ENCODE data around the gene DSC1. TPM values are rescaled to one million over a fixed set of nuclear protein-coding genes. Genes with fewer than 3 reads are reported as not detected.
A peak's percentile ranks its signal among the peaks of the same experiment; 100 is the strongest.

Gene DSC1
- total and polyA plus RNA-seq, 3 donors from 2014 or later, result 0.07 to 0.12 TPM; not detected in 1

GRCh38 chr18:31206787-31207381 is 44.2 kb upstream of the DSC1 start:
- DNase-seq, result peak; percentile 17
- H3K9me3 ChIP-seq, result no peaks in the 10 kb centered on the region
- H3K4me3 ChIP-seq, result no peak overlapping the region
- intact Hi-C loops (cut with DNase I; ENCODE audit: low total_unique reads), result no loop called here
- no peaks in the 10 kb centered on the region for H3K4me1 ChIP-seq
- no peaks in the 10 kb centered on the region for H3K36me3 ChIP-seq (ENCODE audit: low read depth, missing control alignments)
- 33 to 38% methylated on average over 11 of the region's 11 CpGs for WGBS, 2 donors
- H3K27me3 ChIP-seq, result no peaks in the 10 kb centered on the region
- H3K27ac ChIP-seq, result no peak overlapping the region
- no peak for TF ChIP-seq POLR2A (IDR thresholded peaks at IDR 0.05)
- TF ChIP-seq, protein P1, sequence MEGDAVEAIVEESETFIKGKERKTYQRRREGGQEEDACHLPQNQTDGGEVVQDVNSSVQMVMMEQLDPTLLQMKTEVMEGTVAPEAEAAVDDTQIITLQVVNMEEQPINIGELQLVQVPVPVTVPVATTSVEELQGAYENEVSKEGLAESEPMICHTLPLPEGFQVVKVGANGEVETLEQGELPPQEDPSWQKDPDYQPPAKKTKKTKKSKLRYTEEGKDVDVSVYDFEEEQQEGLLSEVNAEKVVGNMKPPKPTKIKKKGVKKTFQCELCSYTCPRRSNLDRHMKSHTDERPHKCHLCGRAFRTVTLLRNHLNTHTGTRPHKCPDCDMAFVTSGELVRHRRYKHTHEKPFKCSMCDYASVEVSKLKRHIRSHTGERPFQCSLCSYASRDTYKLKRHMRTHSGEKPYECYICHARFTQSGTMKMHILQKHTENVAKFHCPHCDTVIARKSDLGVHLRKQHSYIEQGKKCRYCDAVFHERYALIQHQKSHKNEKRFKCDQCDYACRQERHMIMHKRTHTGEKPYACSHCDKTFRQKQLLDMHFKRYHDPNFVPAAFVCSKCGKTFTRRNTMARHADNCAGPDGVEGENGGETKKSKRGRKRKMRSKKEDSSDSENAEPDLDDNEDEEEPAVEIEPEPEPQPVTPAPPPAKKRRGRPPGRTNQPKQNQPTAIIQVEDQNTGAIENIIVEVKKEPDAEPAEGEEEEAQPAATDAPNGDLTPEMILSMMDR (IDR thresholded peaks at IDR 0.05), result no peak

DNA sequence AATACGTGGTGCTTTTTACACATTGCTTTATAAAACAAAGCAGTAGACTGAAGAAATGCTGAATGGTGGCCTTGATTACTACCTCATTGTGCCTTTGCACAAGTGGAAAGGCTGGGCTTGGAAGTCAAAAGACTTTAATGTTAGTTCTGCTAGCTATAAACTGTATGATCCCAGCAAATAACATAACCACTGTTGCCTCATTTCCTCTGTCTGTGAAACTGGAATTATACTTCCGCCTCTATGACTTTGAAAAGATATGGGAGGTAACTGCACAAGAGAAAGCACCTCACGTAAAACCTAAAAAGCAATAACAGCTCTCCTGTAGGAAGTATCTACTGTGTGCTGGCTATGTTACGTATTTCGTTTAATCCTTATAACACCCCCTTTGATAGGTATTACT is 43.4 kb upstream of the DSC1 start:
- WGBS, 2 donors, result 78 to 84% methylated on average over 5 of the region's 5 CpGs
- H3K27ac ChIP-seq, result no peak overlapping the region

DNA sequence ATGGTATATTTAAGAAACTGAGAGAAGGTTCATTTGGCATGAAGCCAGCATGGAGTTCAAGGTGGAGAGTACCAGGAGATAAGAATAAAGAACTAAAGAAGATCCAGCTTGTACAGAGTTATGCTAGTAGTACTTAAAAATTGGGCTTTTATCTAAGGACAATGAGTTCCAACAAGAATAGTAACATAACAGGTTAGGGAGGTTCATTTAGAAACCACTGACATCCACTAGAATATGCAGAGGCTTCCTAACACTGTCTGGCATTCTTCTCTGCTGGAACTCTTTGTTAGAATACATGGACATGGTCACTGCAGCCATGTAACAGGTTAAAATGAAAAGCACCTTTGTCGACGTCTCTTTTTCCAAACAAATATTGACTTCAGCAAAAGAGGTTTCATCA is 42.6 kb upstream of the DSC1 start:
- no peak for DNase-seq
- Histone ChIP-seq H3K36me3 (ENCODE audit: low read depth, missing control alignments) (no peaks in the 10 kb centered on the region), H3K27me3 (no peaks in the 10 kb centered on the region), H3K9me3 (no peaks in the 10 kb centered on the region), H3K4me1 (no peaks in the 10 kb centered on the region), H3K4me3 (no peak overlapping the region), H3K27ac (no peak overlapping the region)
- intact Hi-C loops (cut with DNase I; ENCODE audit: low total_unique reads), result no loop called here
- 64 to 74% methylated on average over 2 of the region's 2 CpGs for WGBS, 2 donors
- TF ChIP-seq POLR2A (IDR thresholded peaks at IDR 0.05), result no peak
- TF ChIP-seq, protein P1 (IDR thresholded peaks at IDR 0.05), result no peak

More for the DNA sequence above, 43.4 kb upstream of the DSC1 start:
- Histone ChIP-seq H3K27me3 (no peaks in the 10 kb centered on the region), H3K4me3 (no peak overlapping the region), H3K9me3 (no peaks in the 10 kb centered on the region), H3K4me1 (no peaks in the 10 kb centered on the region), H3K36me3 (ENCODE audit: low read depth, missing control alignments) (no peaks in the 10 kb centered on the region)
- no peak for TF ChIP-seq POLR2A (IDR thresholded peaks at IDR 0.05)
- TF ChIP-seq, protein P1 (IDR thresholded peaks at IDR 0.05), result no peak
- intact Hi-C loops (cut with DNase I; ENCODE audit: low total_unique reads), result no loop called here
- DNase-seq, result no peak

- no peak for DNase-seq
- Histone ChIP-seq H3K27me3 (no peaks in the 10 kb centered on the region), H3K27ac (no peak overlapping the region), H3K36me3 (ENCODE audit: low read depth, missing control alignments) (no peaks in the 10 kb centered on the region), H3K9me3 (no peaks in the 10 kb centered on the region), H3K4me1 (no peaks in the 10 kb centered on the region), H3K4me3 (no peak overlapping the region)
- intact Hi-C loops (cut with DNase I; ENCODE audit: low total_unique reads), result no loop called here
- TF ChIP-seq POLR2A (IDR thresholded peaks at IDR 0.05), result no peak
- TF ChIP-seq, protein P1 (IDR thresholded peaks at IDR 0.05), result no peak
- 82 to 86% methylated on average over 4 of the region's 4 CpGs for WGBS, 2 donors
These were observed 42.2 kb upstream of the DSC1 start for GRCh38 chr18:31204833-31205232.

- TF ChIP-seq, protein P1 (IDR thresholded peaks at IDR 0.05), result no peak
- TF ChIP-seq POLR2A (IDR thresholded peaks at IDR 0.05), result no peak
- WGBS, 2 donors, result 83 to 84% methylated on average over 2 of the region's 2 CpGs
- H3K27ac ChIP-seq, result no peak overlapping the region
- H3K4me3 ChIP-seq, result no peak overlapping the region
- H3K9me3 ChIP-seq, result no peaks in the 10 kb centered on the region
- no peak for DNase-seq
- intact Hi-C loops (cut with DNase I; ENCODE audit: low total_unique reads), result no loop called here
- H3K4me1 ChIP-seq, result no peaks in the 10 kb centered on the region
- no peaks in the 10 kb centered on the region for H3K36me3 ChIP-seq (ENCODE audit: low read depth, missing control alignments)
- H3K27me3 ChIP-seq, result no peaks in the 10 kb centered on the region
These were observed 41.5 kb upstream of the DSC1 start for GRCh38 chr18:31204166-31204565.

Data from testis (tissue), 3 donors.